DND-41 (cell line): Measurements from ENCODE around the gene SLC26A1.

Source experiments
- ATAC-seq: fragments of 200-7000 bp; cut with Tn5 transposase; 3 replicates; pipeline ENCODE4 v1.9.1; 2021; ENCODE audit warnings: low read depth; ENCODE audit not compliant: insufficient read depth
- DNase-seq: peaks from one replicate; pipeline ENCODE4 v3.0.0-alpha.2; 2020
- H2AFZ ChIP-seq: 2 replicates; pipeline ENCODE4 v1.6.0; 2012; ENCODE audit warnings: low read depth, low read length
- H3K27ac ChIP-seq: 2 replicates; pipeline ENCODE4 v1.5.1; 2012; ENCODE audit warnings: low read length, inconsistent platforms
- H3K27me3 ChIP-seq: fragments of 200-600 bp; sonication (generic); 2 replicates; pipeline ENCODE4 v1.6.0; 2012; ENCODE audit warnings: low read length, mild to moderate bottlenecking, inconsistent platforms; ENCODE audit not compliant: insufficient read depth, poor library complexity
- H3K36me3 ChIP-seq: 2 replicates; pipeline ENCODE4 v1.5.1; 2012; ENCODE audit warnings: low read length, inconsistent platforms; ENCODE audit not compliant: insufficient read depth
- H3K4me1 ChIP-seq: 2 replicates; pipeline ENCODE4 v1.5.1; 2012; ENCODE audit warnings: mild to moderate bottlenecking, low read length; ENCODE audit not compliant: insufficient read depth
- H3K4me2 ChIP-seq: 2 replicates; pipeline ENCODE4 v1.6.0; 2012; ENCODE audit warnings: mild to moderate bottlenecking, moderate library complexity, low read length, inconsistent platforms; ENCODE audit not compliant: insufficient read depth
- H3K4me3 ChIP-seq, 2 experiments: fragments of 200-600 bp in 1 of 2; shearing (Covaris generic) in 1 of 2; 2 replicates each; pipeline ENCODE4 v1.5.1; 2012 to 2016; ENCODE audit warnings: inconsistent platforms in 2 of 2, low read length in 2 of 2, mild to moderate bottlenecking in 2 of 2, low read depth in 1 of 2, moderate library complexity in 1 of 2
- H3K79me2 ChIP-seq: 2 replicates; pipeline ENCODE4 v1.6.0; 2012; ENCODE audit warnings: low read length, inconsistent platforms; ENCODE audit not compliant: insufficient read depth
- H3K9ac ChIP-seq: 2 replicates; pipeline ENCODE4 v1.6.0; 2012; ENCODE audit warnings: low read depth, mild to moderate bottlenecking, inconsistent platforms, low read length, moderate library complexity
- H3K9me3 ChIP-seq: 2 replicates; pipeline ENCODE4 v1.5.1; 2012; ENCODE audit warnings: low read length, moderate library complexity, mild to moderate bottlenecking, inconsistent platforms; ENCODE audit not compliant: insufficient read depth, severe bottlenecking
- H4K20me1 ChIP-seq: 2 replicates; pipeline ENCODE4 v1.6.0; 2012; ENCODE audit warnings: low read length; ENCODE audit not compliant: insufficient read depth
- EZH2 ChIP-seq: IDR thresholded peaks from 3 replicates; pipeline ENCODE4 v1.6.1; 2012; ENCODE audit warnings: borderline replicate concordance, low read depth, mild to moderate bottlenecking, moderate library complexity, low read length, inconsistent platforms; ENCODE audit not compliant: severe bottlenecking
- TF ChIP-seq, protein P1 (sequence below): IDR thresholded peaks from 2 replicates; pipeline ENCODE4 v1.5.1; 2012; ENCODE audit warnings: borderline replicate concordance, low read length, moderate library complexity, mild to moderate bottlenecking; ENCODE audit not compliant: poor library complexity, severe bottlenecking; ENCODE audit errors: extremely low read depth

The SLC26A1 gene

DNA sequence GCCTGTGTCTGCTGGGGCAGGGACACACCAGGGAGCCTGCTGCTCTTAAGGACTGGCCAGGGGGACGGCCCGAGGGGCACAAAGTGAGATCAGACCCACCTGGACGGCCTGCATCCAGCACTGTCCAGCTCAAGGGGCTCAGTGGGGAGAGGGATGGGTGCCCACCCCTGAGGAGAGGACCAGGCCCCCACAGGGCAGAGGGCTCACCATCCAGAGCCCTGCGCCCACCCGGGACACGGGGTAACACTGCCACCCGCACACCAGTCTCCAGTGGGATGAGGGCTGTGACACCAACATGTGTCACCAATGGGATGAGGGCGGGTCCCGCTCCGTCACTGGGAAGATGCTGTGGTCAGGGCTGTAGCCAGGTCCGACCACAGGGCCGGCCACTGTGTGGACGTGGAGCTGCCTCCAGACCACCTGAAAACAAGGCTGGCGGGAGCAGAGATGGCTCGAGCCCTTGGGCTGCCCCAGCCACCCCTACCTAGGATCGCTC is 33.0 kb downstream of the SLC26A1 start:
- Histone ChIP-seq H3K4me2 (no peak overlapping the region), H3K9ac (no peak overlapping the region), H3K36me3 (peaks cover 71% of the 10 kb centered on the region), H3K4me1 (no peaks in the 10 kb centered on the region), H4K20me1 (peaks cover 13% of the 10 kb centered on the region), H2AFZ (no peak overlapping the region), H3K79me2 (no peaks in the 10 kb centered on the region), H3K4me3 (no peak overlapping the region), H3K9me3 (no peaks in the 10 kb centered on the region), H3K27me3 (no peaks in the 10 kb centered on the region), H3K27ac (no peak overlapping the region)
- DNase-seq = no peak
- ATAC-seq = no peak
- TF ChIP-seq, protein P1, sequence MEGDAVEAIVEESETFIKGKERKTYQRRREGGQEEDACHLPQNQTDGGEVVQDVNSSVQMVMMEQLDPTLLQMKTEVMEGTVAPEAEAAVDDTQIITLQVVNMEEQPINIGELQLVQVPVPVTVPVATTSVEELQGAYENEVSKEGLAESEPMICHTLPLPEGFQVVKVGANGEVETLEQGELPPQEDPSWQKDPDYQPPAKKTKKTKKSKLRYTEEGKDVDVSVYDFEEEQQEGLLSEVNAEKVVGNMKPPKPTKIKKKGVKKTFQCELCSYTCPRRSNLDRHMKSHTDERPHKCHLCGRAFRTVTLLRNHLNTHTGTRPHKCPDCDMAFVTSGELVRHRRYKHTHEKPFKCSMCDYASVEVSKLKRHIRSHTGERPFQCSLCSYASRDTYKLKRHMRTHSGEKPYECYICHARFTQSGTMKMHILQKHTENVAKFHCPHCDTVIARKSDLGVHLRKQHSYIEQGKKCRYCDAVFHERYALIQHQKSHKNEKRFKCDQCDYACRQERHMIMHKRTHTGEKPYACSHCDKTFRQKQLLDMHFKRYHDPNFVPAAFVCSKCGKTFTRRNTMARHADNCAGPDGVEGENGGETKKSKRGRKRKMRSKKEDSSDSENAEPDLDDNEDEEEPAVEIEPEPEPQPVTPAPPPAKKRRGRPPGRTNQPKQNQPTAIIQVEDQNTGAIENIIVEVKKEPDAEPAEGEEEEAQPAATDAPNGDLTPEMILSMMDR = no peak
- TF ChIP-seq EZH2 = no peak

DNA sequence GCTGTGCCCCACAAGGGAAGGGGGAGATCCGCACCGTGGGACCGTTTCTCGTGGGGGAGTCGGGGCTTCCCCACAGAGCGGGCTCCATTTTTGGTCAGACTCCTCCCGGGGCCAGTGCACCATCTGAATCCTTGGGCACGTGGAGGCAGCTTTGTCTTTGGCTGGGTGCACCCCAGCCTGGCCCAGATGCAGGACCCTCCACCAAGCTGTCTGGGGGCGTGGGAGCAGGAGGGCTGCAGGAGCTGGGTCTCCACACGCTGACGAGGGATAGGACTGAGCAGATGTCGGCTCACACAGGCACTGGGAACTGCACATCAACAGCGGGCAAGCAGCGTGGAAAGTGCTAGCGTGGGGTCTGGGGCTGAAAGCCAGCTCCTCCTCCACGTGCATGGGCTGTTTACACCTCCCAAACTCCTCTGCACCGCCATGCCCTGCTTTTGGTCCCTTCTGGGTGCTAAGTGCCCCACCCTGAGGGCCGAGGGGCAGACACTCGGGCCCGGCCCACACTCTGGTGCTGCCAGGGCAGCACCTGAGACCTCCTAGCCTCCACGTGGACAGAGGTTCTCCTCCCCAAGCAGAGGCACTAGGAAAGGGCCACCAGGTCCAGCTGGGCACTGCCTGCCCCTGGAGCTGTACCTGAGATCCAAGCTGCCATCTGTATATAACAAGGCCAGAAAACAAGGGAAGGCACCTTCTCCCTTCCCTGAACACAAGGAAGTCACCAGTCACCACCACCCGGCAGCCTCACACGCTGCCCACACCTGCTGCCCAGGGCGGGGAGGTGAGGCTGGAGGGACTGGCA is 33.7 kb downstream of the SLC26A1 start:
- TF ChIP-seq, protein P1 = no peak
- TF ChIP-seq EZH2 = no peak
- Histone ChIP-seq H3K27me3 (no peaks in the 10 kb centered on the region), H3K79me2 (no peaks in the 10 kb centered on the region), H4K20me1 (peaks cover 13% of the 10 kb centered on the region), H3K27ac (no peak overlapping the region), H2AFZ (no peak overlapping the region), H3K4me2 (no peak overlapping the region), H3K9me3 (no peaks in the 10 kb centered on the region), H3K4me3 (no peak overlapping the region), H3K9ac (no peak overlapping the region), H3K36me3 (peaks cover 69% of the 10 kb centered on the region), H3K4me1 (no peaks in the 10 kb centered on the region)
- ATAC-seq = no peak
- DNase-seq = no peak

DNA sequence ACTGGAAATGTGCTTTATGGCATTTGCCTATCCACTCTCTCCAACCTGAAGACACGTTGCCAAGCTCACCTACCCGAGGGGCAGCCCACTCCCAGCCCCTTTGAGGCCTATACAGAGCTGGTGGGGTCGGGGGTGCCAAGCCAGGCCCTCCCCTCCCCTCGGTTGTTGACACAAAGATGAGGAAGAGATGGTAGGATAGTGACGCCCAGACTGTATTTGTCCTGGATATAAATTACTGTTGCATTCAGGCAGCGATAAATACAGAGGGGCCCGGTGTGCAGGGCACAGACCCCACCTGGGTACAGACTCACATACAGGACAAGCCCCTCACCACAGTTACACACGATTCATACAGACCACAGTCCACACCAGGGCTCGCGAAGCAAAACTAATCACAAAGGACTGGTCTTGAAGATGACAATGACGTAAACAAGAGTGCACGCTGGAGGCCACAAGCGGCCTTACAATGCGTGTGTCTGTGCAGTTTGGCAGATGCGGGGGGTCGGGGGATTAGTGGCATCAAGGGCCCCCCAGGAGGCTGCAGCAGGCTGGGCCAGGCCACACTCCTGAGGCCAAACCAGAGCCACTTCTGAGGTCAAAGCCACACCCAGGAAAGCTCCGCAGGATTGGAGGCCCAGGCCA is 34.4 kb downstream of the SLC26A1 start:
- DNase-seq (no peak), ATAC-seq (no peak)
- Histone ChIP-seq H3K4me1 (no peaks in the 10 kb centered on the region), H3K9ac (no peak overlapping the region), H3K27me3 (no peaks in the 10 kb centered on the region), H3K36me3 (peaks cover 68% of the 10 kb centered on the region), H3K4me3 (no peak overlapping the region), H2AFZ (no peak overlapping the region), H3K4me2 (no peak overlapping the region), H3K79me2 (no peaks in the 10 kb centered on the region), H3K27ac (no peak overlapping the region), H3K9me3 (no peaks in the 10 kb centered on the region), H4K20me1 (peaks cover 13% of the 10 kb centered on the region)
- TF ChIP-seq EZH2 = no peak
- TF ChIP-seq, protein P1 = no peak
